Hepatocyte (in vitro differentiated cells): ENCODE data around the gene COL4A1. TPM values are rescaled to one million over a fixed set of nuclear protein-coding genes. Genes with fewer than 3 reads are reported as not detected.

Experiments
- DNase-seq: peaks from one replicate; pipeline ENCODE4 v3.0.0-alpha.2; 2016; ENCODE audit warnings: low spot score
- H2AFZ ChIP-seq: fragments of 200-600 bp; sonication (generic); 2 replicates; pipeline ENCODE4 v1.6.0; 2016; ENCODE audit warnings: antibody characterized with exemption, mild to moderate bottlenecking
- H3K27ac ChIP-seq: fragments of 200-600 bp; sonication (generic); 2 replicates; pipeline ENCODE4 v1.5.1; 2016; ENCODE audit warnings: mild to moderate bottlenecking
- H3K27me3 ChIP-seq: fragments of 200-600 bp; sonication (generic); 2 replicates; pipeline ENCODE4 v1.6.1; 2016
- H3K36me3 ChIP-seq: fragments of 200-600 bp; sonication (generic); replicated peaks from 2 replicates; pipeline ENCODE4 v1.5.1; 2016; ENCODE audit warnings: low read depth; ENCODE audit not compliant: insufficient read depth
- H3K4me1 ChIP-seq: fragments of 200-600 bp; sonication (generic); 2 replicates; pipeline ENCODE4 v1.5.1; 2016; ENCODE audit warnings: mild to moderate bottlenecking, moderate library complexity; ENCODE audit not compliant: insufficient read depth
- H3K4me2 ChIP-seq: fragments of 200-600 bp; sonication (generic); 2 replicates; pipeline ENCODE4 v1.6.0; 2016
- H3K4me3 ChIP-seq: fragments of 200-600 bp; sonication (generic); 2 replicates; pipeline ENCODE4 v1.5.1; 2016; ENCODE audit warnings: mild to moderate bottlenecking
- H3K79me2 ChIP-seq: fragments of 200-600 bp; sonication (generic); 2 replicates; pipeline ENCODE4 v1.6.0; 2017; ENCODE audit warnings: mild to moderate bottlenecking
- H3K9me2 ChIP-seq: fragments of 200-600 bp; sonication (generic); replicated peaks from 2 replicates; pipeline ENCODE4 v1.6.0; 2017; ENCODE audit warnings: mild to moderate bottlenecking; ENCODE audit not compliant: insufficient read depth
- H3K9me3 ChIP-seq: fragments of 200-600 bp; sonication (generic); 2 replicates; pipeline ENCODE4 v1.5.1; 2016; ENCODE audit warnings: low read depth, mild to moderate bottlenecking
- H4K20me1 ChIP-seq: fragments of 200-600 bp; sonication (generic); 2 replicates; pipeline ENCODE4 v1.6.0; 2016; ENCODE audit warnings: mild to moderate bottlenecking; ENCODE audit not compliant: insufficient read depth, poor library complexity, severe bottlenecking
- CTCF ChIP-seq: fragments of 200-600 bp; sonication (generic); IDR thresholded peaks from 2 replicates; pipeline ENCODE4 v1.5.1; 2016; ENCODE audit warnings: antibody characterized with exemption, mild to moderate bottlenecking; ENCODE audit not compliant: poor library complexity
- EZH2 ChIP-seq: fragments of 200-600 bp; sonication (generic); IDR thresholded peaks from 2 replicates; pipeline ENCODE4 v1.6.1; 2016; ENCODE audit warnings: antibody characterized with exemption, mild to moderate bottlenecking, borderline replicate concordance
- EZH2phosphoT487 ChIP-seq: fragments of 200-600 bp; sonication (generic); IDR thresholded peaks from one replicate; pipeline ENCODE4 v1.6.1; 2018; ENCODE audit warnings: antibody characterized with exemption, mild to moderate bottlenecking, low read depth, moderate library complexity; ENCODE audit not compliant: unreplicated experiment, severe bottlenecking
- WGBS: methylation state at CpG from one replicate; pipeline ENCODE4 v1.1.6; 2016; ENCODE audit warnings: low lambda C conversion rate; ENCODE audit errors: missing lambda C conversion rate; 5-methylcytosine and 5-hydroxymethylcytosine counted together
- polyA plus RNA-seq: library from polyadenylated mRNA; unstranded; fragments of >200 nt; fragmentation: Nextera tagmentation; extraction: Ambion mirVana; gene quantifications from 2 replicates; pipeline ENCODE4 v1.2.1, GENCODE V29; 2016
- total RNA-seq: library from RNA; depleted of rRNA; stranded (reverse); fragments of >200 nt; gene quantifications from 2 replicates; pipeline ENCODE4 v1.2.3, GENCODE V29; 2014

Gene COL4A1
- total and polyA plus RNA-seq, 2 experiments from 2014 or later: 138 to 269 TPM

- Histone ChIP-seq H3K27ac (no peak overlapping the region), H3K9me3 (no peaks in the 10 kb centered on the region), H4K20me1 (no peaks in the 10 kb centered on the region), H3K9me2 (no peaks in the 10 kb centered on the region), H3K79me2 (no peaks in the 10 kb centered on the region), H3K36me3 (no peaks in the 10 kb centered on the region), H3K4me2 (no peak overlapping the region), H3K4me3 (no peak overlapping the region), H3K27me3 (no peaks in the 10 kb centered on the region), H3K4me1 (peaks cover 18% of the 10 kb centered on the region), H2AFZ (no peak overlapping the region)
- WGBS: 85% methylated on average over 2 of the region's 4 CpGs
- TF ChIP-seq CTCF (no peak), EZH2 (no peak), EZH2phosphoT487 (no peak)
- no peak for DNase-seq
These were observed 105.8 kb downstream of the COL4A1 start for GRCh38 chr13:110201114-110201513.

GRCh38 chr13:110200276-110200870 lies 106.6 kb downstream of the COL4A1 start:
- Histone ChIP-seq H3K4me1 (peaks cover 18% of the 10 kb centered on the region), H3K9me3 (no peaks in the 10 kb centered on the region), H3K9me2 (no peaks in the 10 kb centered on the region), H3K4me2 (no peak overlapping the region), H3K27me3 (no peaks in the 10 kb centered on the region), H4K20me1 (no peaks in the 10 kb centered on the region), H2AFZ (no peak overlapping the region), H3K27ac (no peak overlapping the region), H3K36me3 (no peaks in the 10 kb centered on the region), H3K79me2 (no peaks in the 10 kb centered on the region), H3K4me3 (no peak overlapping the region)
- 78% methylated on average over 12 of the region's 12 CpGs for WGBS
- TF ChIP-seq EZH2phosphoT487: no peak
- TF ChIP-seq EZH2: no peak
- no peak for TF ChIP-seq CTCF
- no peak for DNase-seq

GRCh38 chr13:110199046-110199831 lies 107.7 kb downstream of the COL4A1 start:
- DNase-seq: no peak
- H3K27ac ChIP-seq: no peak overlapping the region
- H3K9me3 ChIP-seq: no peaks in the 10 kb centered on the region
- H4K20me1 ChIP-seq: no peaks in the 10 kb centered on the region
- no peak for TF ChIP-seq EZH2
- TF ChIP-seq CTCF: no peak
- no peak for TF ChIP-seq EZH2phosphoT487
- no peaks in the 10 kb centered on the region for H3K27me3 ChIP-seq
- WGBS: 62% methylated on average over 18 of the region's 18 CpGs
- no peak overlapping the region for H3K4me2 ChIP-seq
- no peak overlapping the region for H2AFZ ChIP-seq
- no peaks in the 10 kb centered on the region for H3K79me2 ChIP-seq
- H3K4me1 ChIP-seq: peaks cover 18% of the 10 kb centered on the region
- H3K36me3 ChIP-seq: no peaks in the 10 kb centered on the region
- H3K9me2 ChIP-seq: no peaks in the 10 kb centered on the region
- no peak overlapping the region for H3K4me3 ChIP-seq
